A549 (cell line): ENCODE data around the gene SEMA4D. TPM values are rescaled to one million over a fixed set of nuclear protein-coding genes. Genes with fewer than 3 reads are reported as not detected.

Experiments used
- ATAC-seq, 2 experiments: fragments of 200-7000 bp in 1 of 2; fragments of >200 bp in 1 of 2; cut with Nextera tagmentation in 1 of 2; cut with Tn5 transposase in 1 of 2; 3 replicates each; pipeline versions ENCODE4 v1.8.0 to v1.9.1; 2018 to 2020; ENCODE audit warnings: mild to moderate bottlenecking in 1 of 2, moderate library complexity in 1 of 2
- CTCF ChIA-PET: fragments of 300-600 bp; sonication (Branson Sonifier 250); formaldehyde crosslinking; extraction: SDS; loops from one replicate; lab custom pipeline; 2021; ENCODE audit warnings: antibody characterized with exemption, inconsistent platforms; lab: Yijun Ruan, JAX
- POLR2A ChIA-PET: fragments of 350-600 bp; formaldehyde crosslinking; extraction: SDS; loops from one replicate; lab custom pipeline; 2021; ENCODE audit warnings: antibody characterized with exemption, inconsistent platforms; lab: Yijun Ruan, JAX
- DNase-seq, 2 experiments: peaks; one replicate each; pipeline versions ENCODE4 v3.0.0 to v3.0.0-alpha.2; 2011 to 2016; ENCODE audit warnings: low read depth in 1 of 2, low spot score in 1 of 2
- FAIRE-seq: peaks from 2 replicates; lab custom pipeline; 2011; peaks lifted over from hg19 to GRCh38; lab: Jason Lieb, UNC
- H3K27ac ChIP-seq, 2 experiments: fragments of >200 bp; sonication (Bioruptor Twin); formaldehyde crosslinking; 3 replicates each; pipeline ENCODE4 v1.5.1; 2016 to 2017
- H3K4me1 ChIP-seq: fragments of >200 bp; sonication (Bioruptor Twin); formaldehyde crosslinking; 3 replicates; pipeline ENCODE4 v1.6.1; 2016
- H3K4me2 ChIP-seq: fragments of >200 bp; sonication (Bioruptor Twin); formaldehyde crosslinking; 3 replicates; pipeline ENCODE4 v1.6.1; 2016
- H3K4me3 ChIP-seq: fragments of >200 bp; sonication (Bioruptor Twin); formaldehyde crosslinking; 3 replicates; pipeline ENCODE4 v1.5.1; 2016
- H3K9me3 ChIP-seq: fragments of >200 bp; sonication (Bioruptor Twin); formaldehyde crosslinking; 3 replicates; pipeline ENCODE4 v1.6.1; 2016
- ATOH8 ChIP-seq: fragments of 250-450 bp; sonication (Bioruptor Pico); IDR thresholded peaks from 2 replicates; pipeline ENCODE4 v1.5.0; 2020; ENCODE audit warnings: low read depth, mild to moderate bottlenecking, moderate library complexity
- BCL3 ChIP-seq: fragments of >200 bp; sonication (Bioruptor Twin); formaldehyde crosslinking; IDR thresholded peaks from 3 replicates; pipeline ENCODE4 v1.6.1; 2016
- BHLHE40 ChIP-seq: IDR thresholded peaks from 2 replicates; pipeline ENCODE4 v1.6.1; 2012; ENCODE audit warnings: low read depth, low read length, inconsistent platforms
- CBX8 ChIP-seq: fragments of 200-600 bp; sonication (generic); IDR thresholded peaks from 2 replicates; pipeline ENCODE4 v1.6.1; 2016
- CEBPB ChIP-seq, 2 experiments: fragments of >200 bp in 1 of 2; sonication (Bioruptor Twin) in 1 of 2; formaldehyde crosslinking in 1 of 2; IDR thresholded peaks; 2 replicates each; pipeline ENCODE4 v1.6.1; 2012 to 2016
- CHD2 ChIP-seq: fragments of 150-350 bp; IDR thresholded peaks from 2 replicates; pipeline ENCODE4 v1.6.1; 2014; ENCODE audit warnings: low read length; ENCODE audit not compliant: partially characterized antibody
- CHD4 ChIP-seq: fragments of 200-600 bp; sonication (generic); IDR thresholded peaks from 2 replicates; pipeline ENCODE4 v1.6.1; 2016; ENCODE audit warnings: antibody characterized with exemption, mild to moderate bottlenecking, borderline replicate concordance
- E2F6 ChIP-seq: IDR thresholded peaks from 2 replicates; pipeline ENCODE4 v1.6.1; 2012; ENCODE audit warnings: low read depth, borderline replicate concordance
- FOSB ChIP-seq: fragments of 250-450 bp; sonication (Bioruptor Pico); IDR thresholded peaks from 2 replicates; pipeline ENCODE4 v1.5.0; 2020; ENCODE audit warnings: mild to moderate bottlenecking, moderate library complexity
- FOXS1 ChIP-seq: fragments of 250-450 bp; sonication (Bioruptor Pico); IDR thresholded peaks from 2 replicates; pipeline ENCODE4 v1.5.0; 2020; ENCODE audit warnings: mild to moderate bottlenecking, moderate library complexity
- HDAC2 ChIP-seq: fragments of 200-600 bp; sonication (generic); IDR thresholded peaks from 2 replicates; pipeline ENCODE4 v1.6.1; 2016
- HES2 ChIP-seq: fragments of >200 bp; sonication (Bioruptor Twin); formaldehyde crosslinking; IDR thresholded peaks from 2 replicates; pipeline ENCODE4 v1.6.1; 2016
- HEYL ChIP-seq: fragments of 250-450 bp; sonication (Bioruptor Pico); IDR thresholded peaks from 2 replicates; pipeline ENCODE4 v1.8.0; 2021; ENCODE audit warnings: mild to moderate bottlenecking, moderate library complexity
- JUN ChIP-seq, 2 experiments: fragments of >200 bp; sonication (Bioruptor Twin); formaldehyde crosslinking; IDR thresholded peaks; 2 replicates in 1 of 2; 3 replicates in 1 of 2; pipeline ENCODE4 v1.6.1; 2016 to 2017
- JUNB ChIP-seq: fragments of >200 bp; sonication (Bioruptor Twin); formaldehyde crosslinking; IDR thresholded peaks from 2 replicates; pipeline ENCODE4 v1.6.1; 2016
- KDM5A ChIP-seq: fragments of 200-600 bp; sonication (generic); IDR thresholded peaks from 2 replicates; pipeline ENCODE4 v1.6.1; 2016; ENCODE audit warnings: antibody characterized with exemption, mild to moderate bottlenecking
- MAFK ChIP-seq: fragments of 450-650 bp; IDR thresholded peaks from 2 replicates; pipeline ENCODE4 v1.6.1; 2014; ENCODE audit not compliant: partially characterized antibody
- MAZ ChIP-seq: fragments of 150-350 bp; IDR thresholded peaks from 2 replicates; pipeline ENCODE4 v1.6.1; 2014; ENCODE audit warnings: antibody characterized with exemption, low read depth, low read length, borderline replicate concordance
- NPAS2 ChIP-seq: fragments of 250-450 bp; sonication (Bioruptor Pico); IDR thresholded peaks from 2 replicates; pipeline ENCODE4 v1.8.0; 2022; ENCODE audit warnings: mild to moderate bottlenecking, moderate library complexity, borderline replicate concordance
- PHF8 ChIP-seq: fragments of 200-600 bp; sonication (generic); IDR thresholded peaks from 2 replicates; pipeline ENCODE4 v1.6.1; 2016; ENCODE audit warnings: low read depth, mild to moderate bottlenecking, antibody characterized with exemption, moderate library complexity, borderline replicate concordance
- RAD21 ChIP-seq, 2 experiments: fragments of >200 bp in 1 of 2; sonication (Bioruptor Twin) in 1 of 2; formaldehyde crosslinking in 1 of 2; IDR thresholded peaks in 1 of 2; conservative IDR thresholded peaks in 1 of 2; 2 replicates in 1 of 2; 3 replicates in 1 of 2; pipeline ENCODE4 v1.6.1; 2012 to 2018; ENCODE audit warnings: inconsistent platforms in 1 of 2
- RNF2 ChIP-seq: fragments of 200-600 bp; sonication (generic); IDR thresholded peaks from 2 replicates; pipeline ENCODE4 v1.6.1; 2016; ENCODE audit warnings: low read depth, mild to moderate bottlenecking, antibody characterized with exemption, moderate library complexity, borderline replicate concordance
- SREBF2 ChIP-seq: fragments of 450-650 bp; IDR thresholded peaks from 2 replicates; pipeline ENCODE4 v1.6.1; 2014; ENCODE audit warnings: mild to moderate bottlenecking, moderate library complexity
- TP53 ChIP-seq: fragments of 250-450 bp; sonication (Bioruptor Pico); IDR thresholded peaks from 2 replicates; pipeline ENCODE4 v1.5.0; 2021; ENCODE audit warnings: mild to moderate bottlenecking, moderate library complexity
- ZFP36 ChIP-seq: fragments of 450-650 bp; IDR thresholded peaks from 2 replicates; pipeline ENCODE4 v1.6.1; 2014; ENCODE audit warnings: borderline replicate concordance; ENCODE audit not compliant: partially characterized antibody
- ZNF302 ChIP-seq: fragments of 250-450 bp; sonication (Bioruptor Pico); IDR thresholded peaks from 2 replicates; pipeline ENCODE4 v1.9.0; 2021; ENCODE audit warnings: inconsistent platforms, mild to moderate bottlenecking, moderate library complexity
- ZSCAN20 ChIP-seq: fragments of 250-450 bp; sonication (Bioruptor Pico); IDR thresholded peaks from 2 replicates; pipeline ENCODE4 v1.8.0; 2022; ENCODE audit warnings: mild to moderate bottlenecking, moderate library complexity
- WGBS: methylation state at CpG from one replicate; pipeline ENCODE4 v1.1.6; 2017; ENCODE audit errors: missing lambda C conversion rate; 5-methylcytosine and 5-hydroxymethylcytosine counted together
- polyA plus RNA-seq, 4 experiments: library from polyadenylated mRNA; depleted of rRNA in 3 of 4; stranded (reverse); fragments of >200 nt; fragmentation: RNase III in 1 of 4; extraction: RNeasy Plus Mini Kit Qiagen cat#74134 plus additional on column Dnase treatment in 1 of 4; gene quantifications; 2 replicates in 3 of 4; 3 replicates in 1 of 4; pipeline ENCODE4 v1.2.3, GENCODE V29; 2011 to 2017

SEMA4D gene
- polyA plus RNA-seq, 2 of the 4 experiments (the other 2 are of a cell fraction) = 5.3 to 7.2 TPM

GRCh38 chr9:89420397-89421178 lies 77.3 kb downstream of the SEMA4D start:
- Histone ChIP-seq H3K4me1 (no peaks in the 10 kb centered on the region), H3K4me2 (no peak overlapping the region), H3K27ac (no peak overlapping the region), H3K4me3 (no peak overlapping the region), H3K9me3 (no peaks in the 10 kb centered on the region)
- 85% methylated on average over 7 of the region's 9 CpGs for WGBS
- POLR2A ChIA-PET = no interaction called here
- CTCF ChIA-PET = no interaction called here
- no peak for DNase-seq
- TF ChIP-seq HES2 (no peak), ZFP36 (no peak), MAFK (no peak), TP53 (CRISPR knock-in tag) (no peak), SREBF2 (no peak), BHLHE40 (no peak), E2F6 (no peak), JUNB (no peak), ZSCAN20 (CRISPR knock-in tag) (no peak)
- no peak for ATAC-seq
- FAIRE-seq = no peak

- no peak for DNase-seq
- POLR2A ChIA-PET = no interaction called here
- ATAC-seq = no peak
- TF ChIP-seq FOSB (no peak), ZNF302 (CRISPR knock-in tag) (no peak), NPAS2 (CRISPR knock-in tag) (no peak), CEBPB (IDR thresholded peaks at IDR 0.05) (no peak), HES2 (no peak), CBX8 (no peak), CHD2 (no peak), RNF2 (no peak), MAZ (no peak), FOXS1 (CRISPR knock-in tag) (no peak), PHF8 (no peak), HEYL (no peak), JUN (IDR thresholded peaks at IDR 0.05) (no peak), ATOH8 (CRISPR knock-in tag) (no peak), KDM5A (no peak), HDAC2 (no peak), RAD21 (conservative IDR thresholded peaks at IDR 0.05 in 1 of 2, IDR thresholded peaks at IDR 0.05 in 1 of 2) (no peak), CHD4 (no peak), BCL3 (no peak)
- no peak for FAIRE-seq
- Histone ChIP-seq H3K9me3 (no peaks in the 10 kb centered on the region), H3K4me2 (no peak overlapping the region), H3K4me1 (no peaks in the 10 kb centered on the region), H3K27ac (no peak overlapping the region), H3K4me3 (no peak overlapping the region)
- CTCF ChIA-PET = no interaction called here
- 97% methylated on average over 6 of the region's 6 CpGs for WGBS
Measured at GRCh38 chr9:89419978-89420394, 77.9 kb downstream of the SEMA4D start.
